Endothelial cell of umbilical vein (primary cell): Measurements from ENCODE around the gene EEF1AKMT1. TPM values are rescaled to one million over a fixed set of nuclear protein-coding genes. Genes with fewer than 3 reads are reported as not detected.

Source experiments
- BruUV-seq: library from RNA; stranded (reverse); fragments of 400-500 nt; replicated peaks from 2 replicates; lab custom pipeline; 2021; lab: Mats Ljungman, UMichigan
- CTCF ChIA-PET: fragments of 300-600, 350-600 bp; sonication (Branson Sonifier 250); formaldehyde crosslinking; loops from one replicate; lab custom pipeline; 2021; ENCODE audit warnings: antibody characterized with exemption, inconsistent platforms; lab: Charles Lee
- POLR2A ChIA-PET: fragments of 300-600, 350-600 bp; sonication (Branson Sonifier 250); formaldehyde crosslinking; loops from one replicate; lab custom pipeline; 2021; ENCODE audit warnings: antibody characterized with exemption, inconsistent platforms; lab: Charles Lee
- DNase-seq: peaks from one replicate; pipeline ENCODE4 v3.0.0-alpha.2; 2011; ENCODE audit warnings: low read depth, low spot score
- FAIRE-seq: peaks from 2 replicates; lab custom pipeline; 2011; peaks lifted over from hg19 to GRCh38; lab: Jason Lieb, UNC
- H2AFZ ChIP-seq: 2 replicates; pipeline ENCODE4 v1.6.0; 2012; ENCODE audit warnings: low read depth, low read length, control low read depth, inconsistent platforms
- H3K27ac ChIP-seq: 2 replicates; pipeline ENCODE4 v1.5.1; 2011; ENCODE audit warnings: low read depth, mild to moderate bottlenecking, control low read depth, low read length, moderate library complexity; ENCODE audit not compliant: insufficient read depth
- H3K27me3 ChIP-seq, 2 experiments: 2 replicates each; pipeline versions ENCODE4 v1.6.0 to v1.6.1; 2011; ENCODE audit warnings: low read length in 2 of 2, mixed read lengths in 1 of 2; ENCODE audit not compliant: control insufficient read depth in 2 of 2, insufficient read depth in 2 of 2
- H3K36me3 ChIP-seq, 2 experiments: 2 replicates in 1 of 2; 3 replicates in 1 of 2; pipeline ENCODE4 v1.5.1; 2011; ENCODE audit warnings: low read length in 2 of 2, mild to moderate bottlenecking in 1 of 2, moderate library complexity in 1 of 2; ENCODE audit not compliant: control insufficient read depth in 2 of 2, insufficient read depth in 2 of 2; ENCODE audit errors: extremely low read depth in 1 of 2
- H3K4me1 ChIP-seq: 3 replicates; pipeline ENCODE4 v1.5.1; 2011; ENCODE audit warnings: mild to moderate bottlenecking, low read length; ENCODE audit not compliant: control insufficient read depth, insufficient read depth; ENCODE audit errors: extremely low read depth
- H3K4me2 ChIP-seq: 2 replicates; pipeline ENCODE4 v1.6.1; 2011; ENCODE audit warnings: low read length, control low read depth, mixed read lengths; ENCODE audit not compliant: insufficient read depth
- H3K4me3 ChIP-seq, 3 experiments: fragments of 200-600 bp in 1 of 3; sonication (generic), shearing (Covaris generic) in 1 of 3; replicated peaks in 1 of 3; 2 replicates each; pipeline ENCODE4 v1.5.1; 2011 to 2016; ENCODE audit warnings: control low read depth in 3 of 3, low read length in 3 of 3, mild to moderate bottlenecking in 2 of 3, inconsistent platforms in 1 of 3, low read depth in 1 of 3, moderate library complexity in 1 of 3; ENCODE audit not compliant: insufficient read depth in 1 of 3
- H3K79me2 ChIP-seq: 2 replicates; pipeline ENCODE4 v1.6.0; 2012; ENCODE audit warnings: low read length, inconsistent platforms; ENCODE audit not compliant: control insufficient read depth, insufficient read depth
- H3K9ac ChIP-seq: replicated peaks from 2 replicates; pipeline ENCODE3; 2011; ENCODE audit warnings: low read length, control low read depth; ENCODE audit not compliant: insufficient read depth; ENCODE audit errors: extremely low read depth
- H3K9me1 ChIP-seq: replicated peaks from 3 replicates; pipeline ENCODE4 v1.6.0; 2011; ENCODE audit warnings: mild to moderate bottlenecking, low read length; ENCODE audit not compliant: control insufficient read depth, insufficient read depth; ENCODE audit errors: extremely low read depth
- H3K9me3 ChIP-seq: replicated peaks from 2 replicates; pipeline ENCODE4 v1.5.1; 2012; ENCODE audit warnings: low read length, inconsistent platforms; ENCODE audit not compliant: control insufficient read depth, insufficient read depth
- H4K20me1 ChIP-seq: replicated peaks from 2 replicates; pipeline ENCODE3; 2011; ENCODE audit warnings: mild to moderate bottlenecking, low read length; ENCODE audit not compliant: control insufficient read depth, insufficient read depth; ENCODE audit errors: extremely low read depth
- CTCF ChIP-seq, 2 donors: IDR thresholded peaks; 1 replicate in 1 of 2; 2 replicates in 1 of 2; pipeline ENCODE4 v1.5.1; 2011; ENCODE audit warnings: low read length in 2 of 2, mild to moderate bottlenecking in 2 of 2, moderate library complexity in 2 of 2, control low read depth in 1 of 2, inconsistent platforms in 1 of 2, low read depth in 1 of 2; ENCODE audit not compliant: insufficient read depth in 1 of 2; ENCODE audit errors: extremely low read depth in 1 of 2
- EZH2 ChIP-seq: IDR thresholded peaks from 2 replicates; pipeline ENCODE4 v1.6.1; 2012; ENCODE audit warnings: borderline replicate concordance, low read depth, mild to moderate bottlenecking, moderate library complexity, low read length, inconsistent platforms; ENCODE audit not compliant: severe bottlenecking
- FOS ChIP-seq: IDR thresholded peaks from 2 replicates; pipeline ENCODE4 v1.6.1; 2011; ENCODE audit warnings: mild to moderate bottlenecking, low read length, moderate library complexity, borderline replicate concordance; ENCODE audit not compliant: insufficient read depth
- GATA2 ChIP-seq: IDR thresholded peaks from 2 replicates; pipeline ENCODE4 v1.7.0; 2011; ENCODE audit warnings: low read depth, mild to moderate bottlenecking, moderate library complexity, mixed read lengths, low read length; ENCODE audit not compliant: insufficient read length, insufficient read depth
- JUN ChIP-seq: IDR thresholded peaks from 2 replicates; pipeline ENCODE4 v1.6.1; 2011; ENCODE audit warnings: borderline replicate concordance, low read depth; ENCODE audit not compliant: insufficient read length, insufficient read depth
- MAX ChIP-seq: IDR thresholded peaks from 2 replicates; pipeline ENCODE4 v1.6.1; 2011; ENCODE audit not compliant: insufficient read depth, insufficient read length
- MYC ChIP-seq: IDR thresholded peaks from one replicate; pipeline ENCODE4 v1.6.1; 2011; ENCODE audit warnings: mild to moderate bottlenecking, low read depth, low read length
- POLR2A ChIP-seq: IDR thresholded peaks from 2 replicates; pipeline ENCODE4 v1.6.1; 2012; ENCODE audit warnings: low read depth, mild to moderate bottlenecking, control low read depth, low read length
- POLR2AphosphoS5 ChIP-seq: IDR thresholded peaks from 2 replicates; pipeline ENCODE4 v1.6.1; 2012; ENCODE audit warnings: low read depth, mild to moderate bottlenecking, control low read depth, low read length, moderate library complexity; ENCODE audit not compliant: insufficient read depth
- dilution Hi-C: fragments of 300-500 bp; cut with MboI; formaldehyde crosslinking; loops from one replicate; pipeline ENCODE4 v1.15.0; 2019; ENCODE audit warnings: low sequenced_read_pairs; ENCODE audit not compliant: extremely low pct_ligation_motif_present
- intact Hi-C: fragments of 100-400 bp; cut with micrococcal nuclease; formaldehyde crosslinking; loops from one replicate; pipeline ENCODE4 v1.10.0; 2022
- polyA plus RNA-seq, 4 experiments: library from polyadenylated mRNA; depleted of rRNA in 3 of 4; stranded (reverse) in 3 of 4; unstranded in 1 of 4; fragments of >200 nt; gene quantifications; 2 replicates each; pipeline versions ENCODE4 v1.2.1 to v1.2.3, GENCODE V29; 2011 to 2012; ENCODE audit warnings: missing spikeins in 1 of 4
- total RNA-seq: library from RNA; stranded (reverse); gene quantifications from 2 replicates; pipeline ENCODE4 v1.2.3, GENCODE V29; 2021

EEF1AKMT1 gene
- total and polyA plus RNA-seq, 2 donors (not counting 3 experiments of a cell fraction or from before 2014, with no cell fraction given) = 9.0 to 11.1 TPM

DNA sequence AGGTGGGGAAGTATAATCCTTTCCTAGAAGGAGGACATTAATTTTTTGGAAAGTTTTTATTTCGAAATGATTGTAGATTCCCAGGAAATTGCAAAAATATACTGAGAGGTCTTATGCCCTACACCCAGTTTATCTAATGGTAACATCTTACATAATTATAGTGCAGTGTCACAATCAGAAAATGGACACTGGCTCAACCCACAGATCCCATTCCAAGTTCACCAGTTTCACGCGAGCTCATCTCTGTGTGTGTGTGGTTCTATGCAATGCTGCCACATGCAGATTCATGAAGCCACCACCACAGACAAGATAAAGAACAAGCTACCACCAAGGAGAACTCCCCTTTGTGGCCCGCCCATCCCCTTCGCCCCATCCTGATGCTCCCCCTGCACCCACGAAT, 45.9 kb downstream of the EEF1AKMT1 start:
- dilution Hi-C loops (no loop called here), intact Hi-C loops (no loop called here)
- no peak overlapping the region for H3K9ac ChIP-seq
- no TSS peak for BruUV-seq
- H3K9me1 ChIP-seq = no peaks in the 10 kb centered on the region
- ChIA-PET CTCF (interaction anchor here (0.5 to 1.2 kb wide), 3 partner anchors 16 to 216 kb away, joined by 3 read pairs; no protein-coding TSS in a partner anchor), POLR2A (no interaction called here)
- peaks cover 7% of the 10 kb centered on the region for H3K4me1 ChIP-seq
- H3K4me2 ChIP-seq = no peak overlapping the region
- H3K36me3 ChIP-seq = no peaks in the 10 kb centered on the region
- DNase-seq (no peak), FAIRE-seq (no peak)
- no peaks in the 10 kb centered on the region for H4K20me1 ChIP-seq
- no peaks in the 10 kb centered on the region for H3K27me3 ChIP-seq
- TF ChIP-seq POLR2A (no peak), JUN (no peak), POLR2AphosphoS5 (no peak), MAX (no peak), CTCF (IDR thresholded peaks at IDR 0.05; ENCODE audit: extremely low read depth in 1 of 2, insufficient read depth in 1 of 2, low read depth in 1 of 2, low read length in 2 of 2) (no peak), MYC (no peak), GATA2 (no peak), FOS (no peak), EZH2 (no peak)
- H3K4me3 ChIP-seq = no peak overlapping the region
- no peaks in the 10 kb centered on the region for H3K9me3 ChIP-seq
- H2AFZ ChIP-seq = no peak overlapping the region
- no peaks in the 10 kb centered on the region for H3K79me2 ChIP-seq
- no peak overlapping the region for H3K27ac ChIP-seq
